HG03571 (cell line): ENCODE data around the gene AP1B1.

Experiments
- ATAC-seq: cut with Tn5 transposase; IDR thresholded peaks from one replicate; pipeline ENCODE4 v1.9.1; 2021; ENCODE audit not compliant: unreplicated experiment

The AP1B1 gene

DNA sequence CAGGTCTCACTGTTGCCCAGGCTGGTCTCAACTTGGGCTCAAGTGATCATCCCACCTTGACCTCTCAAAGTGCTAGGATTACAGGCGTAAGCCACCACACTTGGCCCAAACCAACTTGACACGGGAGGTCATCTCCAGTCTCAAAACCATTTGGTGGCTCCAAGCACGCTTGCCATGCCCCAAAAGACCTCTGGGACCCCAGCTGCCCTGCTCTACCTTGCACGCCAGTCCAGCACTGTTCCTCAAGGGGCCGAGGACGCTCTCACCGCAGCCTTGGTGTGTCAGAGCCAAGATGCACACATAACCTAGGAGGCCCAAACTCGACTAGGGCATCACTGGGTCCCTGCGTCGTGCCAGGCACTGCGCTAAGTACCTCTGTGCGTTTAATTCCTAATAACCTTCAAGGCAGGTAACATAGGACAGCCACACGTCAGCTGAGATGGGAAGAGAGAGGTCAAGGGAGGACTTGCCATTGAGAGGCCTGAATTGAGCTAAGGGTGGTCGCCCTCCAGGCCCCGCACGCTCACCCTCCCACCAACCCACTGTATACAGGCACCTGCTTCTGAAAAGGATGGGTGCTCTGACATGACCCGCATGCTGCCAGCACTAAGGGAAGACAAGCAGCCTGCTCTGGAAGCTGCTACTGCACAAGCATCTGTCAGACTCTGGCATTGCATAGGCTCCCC is 86.5 kb downstream of the AP1B1 start:
- no peak for ATAC-seq

DNA sequence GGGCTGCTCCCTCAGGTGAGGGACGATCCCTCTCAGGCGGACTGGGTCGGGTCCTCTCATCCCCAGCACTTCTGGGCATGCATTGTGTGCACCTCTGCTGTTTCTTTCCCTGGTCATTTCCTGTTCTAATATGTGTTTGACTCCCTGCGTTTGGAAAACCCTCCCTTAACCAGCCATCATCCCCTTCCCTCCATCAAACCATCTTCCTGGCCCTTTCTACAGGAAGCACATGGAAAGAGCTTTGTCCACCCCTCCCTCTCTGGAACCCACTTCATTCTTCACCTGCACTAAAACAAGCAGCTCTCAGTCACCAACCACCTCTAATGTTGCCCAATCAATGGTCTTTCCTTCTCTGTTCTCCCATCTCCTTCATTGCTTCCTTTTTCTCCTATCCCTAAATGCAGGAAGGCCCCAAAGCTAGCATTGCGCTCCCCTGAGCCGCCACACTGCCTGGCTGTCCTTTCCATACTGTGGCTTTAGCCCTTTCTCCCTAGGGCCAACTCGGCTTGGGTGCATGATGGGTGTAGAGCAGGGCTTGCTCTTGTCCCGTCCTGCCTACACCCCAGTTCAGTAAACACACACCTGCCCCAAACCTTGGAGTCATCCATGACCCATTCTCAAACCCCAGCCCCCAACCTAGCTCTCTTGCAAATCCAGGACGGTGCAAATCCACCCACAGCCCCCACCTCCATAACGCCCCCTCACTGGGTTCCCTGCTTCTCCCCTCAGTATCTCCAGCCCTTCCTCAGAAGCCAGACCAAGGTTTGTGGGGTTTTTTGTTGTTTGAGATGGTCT is 87.4 kb downstream of the AP1B1 start:
- no peak for ATAC-seq

DNA sequence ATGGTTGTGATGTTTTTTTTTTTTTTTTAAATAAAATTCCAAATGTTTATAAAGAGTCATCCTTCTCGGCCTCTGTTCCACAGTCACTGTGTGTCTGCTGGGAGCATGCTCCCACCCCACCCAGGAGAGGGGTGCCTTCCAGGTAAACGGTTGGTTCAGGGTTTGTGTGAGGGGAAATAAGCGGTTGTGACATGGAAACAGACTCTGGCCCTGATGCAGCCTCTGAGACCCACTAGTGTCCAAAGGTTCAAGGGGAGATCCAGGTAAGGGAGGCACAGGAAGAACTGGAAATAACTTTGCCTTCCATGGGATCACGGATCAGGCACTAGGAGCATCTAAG is 87.9 kb downstream of the AP1B1 start:
- no peak for ATAC-seq

DNA sequence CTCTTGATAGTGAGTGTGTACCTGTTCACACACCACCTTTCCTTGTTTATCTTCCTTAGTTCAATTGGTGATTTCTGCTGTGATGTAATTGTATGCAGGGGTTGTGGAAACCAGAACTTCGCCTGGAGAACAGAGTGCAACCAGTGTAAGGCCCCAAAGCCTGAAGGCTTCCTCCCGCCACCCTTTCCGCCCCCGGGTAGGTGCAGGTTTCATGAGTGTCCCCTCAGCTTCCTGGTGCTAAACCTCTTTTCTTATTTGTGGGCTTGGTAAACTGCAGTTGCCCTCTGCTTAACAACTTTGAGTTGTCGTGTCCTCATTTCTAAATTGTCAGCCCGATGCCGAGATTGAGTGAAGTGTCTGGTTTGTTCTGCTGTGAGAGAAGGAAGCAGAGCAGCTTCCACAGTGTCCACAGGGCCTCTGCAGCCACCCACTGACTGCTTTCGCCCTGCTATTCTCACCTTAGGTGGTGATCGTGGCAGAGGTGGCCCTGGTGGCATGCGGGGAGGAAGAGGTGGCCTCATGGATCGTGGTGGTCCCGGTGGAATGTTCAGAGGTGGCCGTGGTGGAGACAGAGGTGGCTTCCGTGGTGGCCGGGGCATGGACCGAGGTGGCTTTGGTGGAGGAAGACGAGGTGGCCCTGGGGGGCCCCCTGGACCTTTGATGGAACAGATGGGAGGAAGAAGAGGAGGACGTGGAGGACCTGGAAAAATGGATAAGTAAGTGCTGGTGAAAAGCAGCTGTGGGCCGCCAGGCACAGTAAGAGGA is 89.1 kb downstream of the AP1B1 start:
- no peak for ATAC-seq

DNA sequence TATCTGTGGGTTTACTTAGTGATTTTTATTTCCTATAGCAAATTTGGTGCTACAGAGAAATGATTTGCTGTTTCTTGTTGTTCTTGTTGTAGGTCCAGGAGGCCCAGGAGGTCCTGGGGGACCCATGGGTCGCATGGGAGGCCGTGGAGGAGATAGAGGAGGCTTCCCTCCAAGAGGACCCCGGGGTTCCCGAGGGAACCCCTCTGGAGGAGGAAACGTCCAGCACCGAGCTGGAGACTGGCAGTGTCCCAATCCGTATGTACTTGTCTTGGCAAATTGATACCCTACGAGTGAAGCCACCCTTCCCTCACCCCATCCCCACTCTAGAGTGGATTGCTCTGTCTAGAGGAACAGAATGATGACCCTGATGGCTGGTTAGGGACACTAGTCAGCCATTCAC is 89.7 kb downstream of the AP1B1 start:
- no peak for ATAC-seq

DNA sequence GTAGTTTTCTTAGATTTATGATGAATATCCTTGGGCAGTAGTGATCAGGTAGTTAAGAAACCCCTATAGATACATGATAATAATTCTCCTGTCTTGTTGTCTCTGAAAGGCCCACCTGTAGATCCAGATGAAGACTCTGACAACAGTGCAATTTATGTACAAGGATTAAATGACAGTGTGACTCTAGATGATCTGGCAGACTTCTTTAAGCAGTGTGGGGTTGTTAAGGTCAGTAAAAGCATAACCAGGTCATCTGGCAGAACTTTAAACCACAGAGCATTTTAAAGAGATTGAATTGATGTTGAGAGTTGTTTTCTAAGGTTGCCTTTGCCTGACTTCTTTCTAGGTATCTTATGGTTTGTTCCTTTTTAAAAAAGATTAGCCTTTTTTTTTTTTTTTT is 96.0 kb downstream of the AP1B1 start:
- ATAC-seq: no peak

DNA sequence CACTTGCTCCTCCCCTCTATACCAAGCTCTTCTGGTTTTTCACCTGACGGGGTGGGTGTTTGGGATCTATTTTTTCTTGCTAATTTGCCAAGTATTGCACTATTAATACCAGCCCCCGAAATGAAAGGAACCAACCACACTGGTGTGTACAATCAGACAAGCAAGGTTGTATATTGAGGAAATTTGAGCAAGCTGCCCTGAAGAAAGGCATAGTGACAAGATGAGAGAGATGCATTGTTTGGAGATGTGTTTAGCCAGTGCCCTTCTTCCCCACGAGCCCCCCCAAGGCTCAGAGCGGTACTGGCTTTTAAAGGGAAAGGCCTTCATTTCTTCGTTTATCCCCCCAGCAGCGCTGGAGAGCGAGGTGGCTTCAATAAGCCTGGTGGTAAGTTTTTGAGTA is 97.2 kb downstream of the AP1B1 start:
- no peak for ATAC-seq

DNA sequence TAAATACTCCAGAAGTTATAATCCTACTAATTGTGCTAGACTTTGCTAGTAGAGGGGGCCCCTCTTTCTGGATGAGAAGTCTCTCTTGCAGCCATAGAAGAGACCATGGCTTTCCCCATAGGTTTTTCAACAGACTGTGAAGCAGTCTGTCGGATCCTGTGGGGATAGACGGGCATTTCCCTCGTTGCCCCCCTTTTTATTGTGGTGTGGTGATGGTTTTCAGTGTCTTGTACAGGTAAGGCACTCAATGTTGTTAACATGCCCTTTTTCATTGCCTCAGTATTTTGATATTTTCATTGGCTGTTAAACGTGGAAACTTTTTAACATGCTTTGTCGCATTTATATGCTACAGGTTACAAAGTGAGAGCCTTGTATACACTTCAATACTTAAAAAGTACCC is 98.3 kb downstream of the AP1B1 start:
- no peak for ATAC-seq

DNA sequence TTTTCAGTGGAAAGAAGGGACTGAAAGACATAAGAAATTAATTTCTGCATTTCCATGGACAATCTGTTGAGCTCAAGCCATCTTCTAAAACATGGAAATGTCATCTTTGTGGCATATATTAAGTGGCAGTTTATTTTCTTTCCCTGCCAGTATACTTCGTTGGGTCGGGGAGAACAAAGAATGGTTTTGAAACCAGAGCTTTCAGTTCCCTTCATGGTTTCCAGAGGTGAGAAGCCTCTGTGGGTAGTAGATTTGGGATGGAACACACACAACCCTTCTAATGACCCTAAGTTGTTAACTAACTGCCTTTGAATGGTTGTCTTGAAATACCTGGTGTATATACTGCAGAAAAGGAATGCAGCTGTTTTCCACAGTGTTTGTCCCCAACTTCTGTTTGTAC is 99.5 kb downstream of the AP1B1 start:
- ATAC-seq: no peak

DNA sequence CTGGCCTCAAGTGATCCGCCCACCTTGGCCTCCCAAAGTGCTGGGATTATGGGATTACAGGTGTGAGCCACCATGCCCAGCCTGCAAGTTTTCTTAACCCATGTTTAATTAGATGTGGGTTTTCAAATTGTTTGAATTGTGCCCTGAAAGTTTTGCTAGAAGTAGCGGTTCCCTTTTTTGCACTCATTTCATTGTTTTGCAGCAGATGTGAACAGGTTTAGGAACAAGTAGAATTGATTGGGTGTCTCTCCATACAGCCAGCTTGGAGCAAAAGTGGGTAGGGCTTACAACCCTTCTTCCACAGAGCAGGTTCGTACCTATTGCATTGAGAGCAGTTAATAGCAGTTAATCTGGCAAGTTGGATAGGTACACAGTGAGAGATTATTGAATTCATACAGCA is 104.2 kb downstream of the AP1B1 start:
- no peak for ATAC-seq

DNA sequence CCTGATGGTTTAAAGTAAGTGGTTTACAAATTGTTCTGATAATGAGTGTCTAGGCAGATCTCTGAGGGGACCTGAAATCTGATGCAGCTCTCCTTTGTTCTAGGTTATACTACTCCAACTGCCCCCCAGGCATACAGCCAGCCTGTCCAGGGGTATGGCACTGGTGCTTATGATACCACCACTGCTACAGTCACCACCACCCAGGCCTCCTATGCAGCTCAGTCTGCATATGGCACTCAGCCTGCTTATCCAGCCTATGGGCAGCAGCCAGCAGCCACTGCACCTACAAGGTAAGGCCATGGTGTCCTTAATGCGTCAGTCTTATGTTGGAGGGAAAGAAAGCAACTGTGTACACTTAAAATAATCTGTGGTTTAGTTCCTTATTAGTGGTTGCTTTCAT is 110.4 kb downstream of the AP1B1 start:
- no peak for ATAC-seq
